IMR-90 (cell line): ENCODE measurements around the gene PTCSC3. TPM values are rescaled to one million over a fixed set of nuclear protein-coding genes. Genes with fewer than 3 reads are reported as not detected.

Source experiments
- ATAC-seq: fragments of 200-7000 bp; cut with Tn5 transposase; 2 replicates; pipeline ENCODE4 v1.9.1; 2020; ENCODE audit warnings: low read depth, mild to moderate bottlenecking, moderate library complexity
- BruUV-seq: library from RNA; stranded (reverse); fragments of 400-500 nt; replicated peaks from 2 replicates; lab custom pipeline; 2021; lab: Mats Ljungman, UMichigan
- CTCF ChIA-PET: fragments of 300-600 bp; formaldehyde crosslinking; extraction: SDS; loops from one replicate; lab custom pipeline; 2021; ENCODE audit warnings: antibody characterized with exemption; lab: Yijun Ruan, JAX
- POLR2A ChIA-PET: fragments of 300-600 bp; sonication (Branson Sonifier 250); formaldehyde crosslinking; loops from one replicate; lab custom pipeline; 2022; ENCODE audit warnings: antibody characterized with exemption; ENCODE audit not compliant: unreplicated experiment; lab: Charles Lee
- DNase-seq: peaks from one replicate; pipeline ENCODE4 v3.0.0; 2013
- H2AFZ ChIP-seq: replicated peaks from 2 replicates; pipeline ENCODE3; 2013; ENCODE audit warnings: low read length, mild to moderate bottlenecking; ENCODE audit not compliant: poor library complexity
- H2AK5ac ChIP-seq: 2 replicates; pipeline ENCODE4 v1.6.1; 2013; ENCODE audit warnings: low read depth, low read length, inconsistent platforms
- H2AK9ac ChIP-seq: replicated peaks from 2 replicates; pipeline ENCODE3; 2013; ENCODE audit warnings: mild to moderate bottlenecking, low read depth, low read length, moderate library complexity; ENCODE audit not compliant: poor library complexity
- H2BK120ac ChIP-seq: 2 replicates; pipeline ENCODE4 v1.6.1; 2013; ENCODE audit warnings: low read depth, low read length, inconsistent platforms
- H2BK15ac ChIP-seq: 3 replicates; pipeline ENCODE4 v1.6.1; 2013; ENCODE audit warnings: low read depth, low read length, inconsistent platforms
- H2BK20ac ChIP-seq: 2 replicates; pipeline ENCODE4 v1.6.1; 2013; ENCODE audit warnings: low read depth, mild to moderate bottlenecking, inconsistent platforms, low read length, moderate library complexity
- H2BK5ac ChIP-seq: 2 replicates; pipeline ENCODE4 v1.6.1; 2013; ENCODE audit warnings: mild to moderate bottlenecking, low read depth, low read length, inconsistent platforms; ENCODE audit not compliant: poor library complexity, severe bottlenecking
- H3K14ac ChIP-seq: replicated peaks from 2 replicates; pipeline ENCODE4 v1.6.1; 2013; ENCODE audit warnings: low read depth, low read length, inconsistent platforms
- H3K18ac ChIP-seq: 2 replicates; pipeline ENCODE4 v1.6.1; 2013; ENCODE audit warnings: low read depth, low read length, control low read depth
- H3K23ac ChIP-seq: 2 replicates; pipeline ENCODE4 v1.6.1; 2013; ENCODE audit warnings: low read depth, low read length, inconsistent platforms
- H3K27ac ChIP-seq: 2 replicates; pipeline ENCODE4 v1.5.1; 2013; ENCODE audit warnings: mild to moderate bottlenecking, control low read depth, low read length; ENCODE audit not compliant: insufficient read depth
- H3K27me3 ChIP-seq: 2 replicates; pipeline ENCODE4 v1.6.1; 2013; ENCODE audit warnings: low read length; ENCODE audit not compliant: control insufficient read depth, insufficient read depth
- H3K36me3 ChIP-seq: 2 replicates; pipeline ENCODE4 v1.6.1; 2013; ENCODE audit warnings: low read length, mixed read lengths; ENCODE audit not compliant: control insufficient read depth, insufficient read depth
- H3K4ac ChIP-seq: 2 replicates; pipeline ENCODE4 v1.6.1; 2013; ENCODE audit warnings: low read depth, low read length, inconsistent platforms
- H3K4me1 ChIP-seq: 2 replicates; pipeline ENCODE4 v1.6.1; 2013; ENCODE audit warnings: low read length, mixed read lengths; ENCODE audit not compliant: control insufficient read depth, insufficient read depth
- H3K4me2 ChIP-seq: 2 replicates; pipeline ENCODE4 v1.6.1; 2013; ENCODE audit warnings: low read depth, mild to moderate bottlenecking, control low read depth, low read length, moderate library complexity
- H3K4me3 ChIP-seq: 2 replicates; pipeline ENCODE4 v1.5.1; 2013; ENCODE audit warnings: low read depth, mild to moderate bottlenecking, control low read depth, low read length, moderate library complexity; ENCODE audit not compliant: insufficient read depth
- H3K56ac ChIP-seq: 2 replicates; pipeline ENCODE4 v1.6.1; 2013; ENCODE audit warnings: low read length, inconsistent platforms; ENCODE audit not compliant: insufficient read depth; ENCODE audit errors: extremely low read depth
- H3K79me1 ChIP-seq, 2 experiments: 2 replicates each; pipeline ENCODE4 v1.6.1; 2013; ENCODE audit warnings: low read length in 2 of 2, inconsistent platforms in 1 of 2, low read depth in 1 of 2
- H3K9ac ChIP-seq: 2 replicates; pipeline ENCODE4 v1.6.1; 2013; ENCODE audit warnings: low read depth, low read length, control low read depth
- H3K9me1 ChIP-seq: 2 replicates; pipeline ENCODE4 v1.6.1; 2013; ENCODE audit warnings: low read length, inconsistent platforms; ENCODE audit not compliant: insufficient read depth
- H3K9me3 ChIP-seq: 2 replicates; pipeline ENCODE4 v1.6.1; 2013; ENCODE audit warnings: low read length; ENCODE audit not compliant: control insufficient read depth, insufficient read depth
- H4K20me1 ChIP-seq: 2 replicates; pipeline ENCODE4 v1.6.1; 2013; ENCODE audit warnings: low read length, inconsistent platforms; ENCODE audit not compliant: insufficient read depth
- H4K5ac ChIP-seq: 2 replicates; pipeline ENCODE4 v1.6.1; 2013; ENCODE audit warnings: mild to moderate bottlenecking, low read depth, low read length, control low read depth
- H4K8ac ChIP-seq, 2 experiments: 2 replicates each; pipeline ENCODE4 v1.6.1; 2013; ENCODE audit warnings: low read depth in 2 of 2, low read length in 2 of 2, control low read depth in 1 of 2, inconsistent platforms in 1 of 2
- H4K91ac ChIP-seq: 2 replicates; pipeline ENCODE4 v1.6.1; 2013; ENCODE audit warnings: low read depth, low read length, inconsistent platforms; ENCODE audit not compliant: insufficient read depth
- BHLHE40 ChIP-seq: fragments of 150-350 bp; IDR thresholded peaks from 2 replicates; pipeline ENCODE4 v1.6.1; 2016; ENCODE audit warnings: mild to moderate bottlenecking, low read depth, low read length
- CEBPB ChIP-seq: IDR thresholded peaks from 2 replicates; pipeline ENCODE4 v1.6.1; 2012; ENCODE audit warnings: low read depth, low read length, improper control_type of control experiment
- CHD1 ChIP-seq: IDR thresholded peaks from 2 replicates; pipeline ENCODE4 v1.6.1; 2012; ENCODE audit warnings: low read depth, low read length, improper control_type of control experiment
- CTCF ChIP-seq: conservative IDR thresholded peaks from 2 replicates; pipeline ENCODE4 v1.5.1; 2012; ENCODE audit warnings: mild to moderate bottlenecking, low read depth, low read length, improper control_type of control experiment
- MAFK ChIP-seq: IDR thresholded peaks from 2 replicates; pipeline ENCODE4 v1.6.1; 2012; ENCODE audit warnings: low read depth, low read length, improper control_type of control experiment
- RAD21 ChIP-seq: IDR thresholded peaks from 2 replicates; pipeline ENCODE4 v1.6.1; 2012; ENCODE audit warnings: low read length, improper control_type of control experiment
- RFX5 ChIP-seq: IDR thresholded peaks from 2 replicates; pipeline ENCODE4 v1.8.0; 2012; ENCODE audit warnings: low read depth, mild to moderate bottlenecking, low read length, moderate library complexity
- SMC3 ChIP-seq: fragments of 150-350 bp; IDR thresholded peaks from 2 replicates; pipeline ENCODE4 v1.6.1; 2016; ENCODE audit warnings: low read depth, mild to moderate bottlenecking, antibody characterized with exemption, low read length, moderate library complexity
- USF2 ChIP-seq: fragments of 150-350 bp; IDR thresholded peaks from 2 replicates; pipeline ENCODE4 v1.6.1; 2017; ENCODE audit warnings: mild to moderate bottlenecking, antibody characterized with exemption, low read length, low read depth
- WGBS, 2 experiments: methylation state at CpG; one replicate each; pipeline versions ENCODE4 v1.1.5 to v1.1.7; 2013; ENCODE audit warnings: missing lambda C conversion rate in 2 of 2; ENCODE audit not compliant: insufficient read length in 1 of 2; ENCODE audit errors: extremely low coverage in 2 of 2; 5-methylcytosine and 5-hydroxymethylcytosine counted together
- dilution Hi-C: fragments of 300-500 bp; cut with HindIII; formaldehyde crosslinking; loops from one replicate; pipeline ENCODE4 v1.14.3; 2018; ENCODE audit warnings: low sequenced_read_pairs; ENCODE audit not compliant: unreplicated experiment
- in situ Hi-C: fragments of 300-500 bp; cut with MboI; formaldehyde crosslinking; loops from 3 replicates; pipeline ENCODE4 v1.14.3; 2019; ENCODE audit warnings: low sequenced_read_pairs, inconsistent platforms, mixed read lengths
- intact Hi-C: fragments of 100-400 bp; cut with micrococcal nuclease; formaldehyde crosslinking; loops from 2 replicates; pipeline ENCODE4 v1.10.0; 2022
- polyA plus RNA-seq, 3 experiments: library from polyadenylated mRNA; depleted of rRNA; stranded (reverse); fragments of >200 nt; gene quantifications; 2 replicates each; pipeline ENCODE4 v1.2.3, GENCODE V29; 2012; ENCODE audit warnings: low replicate concordance in 1 of 3
- total RNA-seq: library from RNA; depleted of rRNA; stranded (reverse); fragments of >200 nt; gene quantifications from 2 replicates; pipeline ENCODE4 v1.2.3, GENCODE V29; 2012

Gene PTCSC3
- total and polyA plus RNA-seq, 2 of the 4 experiments (the other 2 are of a cell fraction), result not detected

GRCh38 chr14:36171607-36172006 is 4.9 kb downstream of the PTCSC3 start:
- TF ChIP-seq RAD21 (no peak), BHLHE40 (no peak), RFX5 (no peak), CTCF (no peak), CEBPB (no peak), MAFK (no peak), SMC3 (no peak), USF2 (no peak), CHD1 (no peak)
- H3K4ac ChIP-seq, result no peak overlapping the region
- H3K4me1 ChIP-seq, result no peaks in the 10 kb centered on the region
- H3K56ac ChIP-seq, result no peak overlapping the region
- dilution Hi-C loops (no loop called here), intact Hi-C loops (no loop called here), in situ Hi-C loops (no loop called here)
- no peak for DNase-seq
- no peak overlapping the region for H4K91ac ChIP-seq
- H2BK5ac ChIP-seq, result no peak overlapping the region
- H2AK9ac ChIP-seq, result no peak overlapping the region
- H3K9ac ChIP-seq, result no peak overlapping the region
- H2AK5ac ChIP-seq, result no peak overlapping the region
- H4K20me1 ChIP-seq, result no peaks in the 10 kb centered on the region
- ChIA-PET POLR2A (no interaction called here), CTCF (no interaction called here)
- peaks cover 2% of the 10 kb centered on the region for H3K27me3 ChIP-seq
- no TSS peak for BruUV-seq
- no peak overlapping the region for H3K14ac ChIP-seq
- H3K36me3 ChIP-seq, result no peaks in the 10 kb centered on the region
- WGBS, 2 experiments, result no CpG with 5 or more reads among the region's 3 CpGs
- no peak overlapping the region for H3K18ac ChIP-seq
- H3K4me3 ChIP-seq, result no peak overlapping the region
- no peak overlapping the region for H4K5ac ChIP-seq
- no peak overlapping the region for H2BK120ac ChIP-seq
- H3K23ac ChIP-seq, result no peak overlapping the region
- ATAC-seq, result no peak
- no peak overlapping the region for H3K4me2 ChIP-seq
- no peaks in the 10 kb centered on the region for H3K79me1 ChIP-seq
- no peak overlapping the region for H4K8ac ChIP-seq
- no peak overlapping the region for H2AFZ ChIP-seq
- no peak overlapping the region for H3K27ac ChIP-seq
- H2BK20ac ChIP-seq, result no peak overlapping the region
- H3K9me1 ChIP-seq, result no peaks in the 10 kb centered on the region
- H3K9me3 ChIP-seq, result no peaks in the 10 kb centered on the region
- no peak overlapping the region for H2BK15ac ChIP-seq
